Activated CD4-positive, alpha-beta T cell treated with anti-CD3 and anti-CD28 coated beads, Interleukin-2, Interleukin-6, amounts not matched to agents 100 ng/mL and 50 ng/mL, durations not matched to agents 16 hours and 8 hours (primary cell): Measurements from ENCODE around the gene EXD2.
A peak's percentile ranks its signal among the peaks of the same experiment; 100 is the strongest.
"Not testable (repeated sequence)": the region's sequence is repeated elsewhere in the genome, so short reads cannot be mapped to it uniquely, and the experiment has no call there.

ENCODE experiments used
- DNase-seq: peaks from one replicate; pipeline ENCODE4 v3.0.0-alpha.2; 2020

The EXD2 gene

DNA sequence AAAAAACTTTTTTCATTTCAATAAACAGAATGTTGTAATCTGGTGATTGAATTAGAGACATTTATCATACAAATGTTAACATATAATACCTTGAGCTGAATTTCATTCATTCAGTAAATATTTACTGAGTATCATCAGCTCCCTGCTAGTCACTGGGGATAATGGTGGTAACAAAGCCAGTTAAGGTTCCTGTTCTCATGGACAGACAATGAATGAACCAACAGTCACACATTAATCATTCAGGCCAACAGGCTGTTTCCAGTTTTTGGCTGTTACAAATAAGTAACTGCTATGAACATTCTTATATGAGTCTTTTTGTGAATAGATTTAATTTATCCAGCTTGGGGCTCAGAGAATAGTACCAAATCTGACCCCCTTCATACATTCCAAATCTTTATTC, 13.5 kb downstream of the EXD2 start:
- DNase-seq: no peak

DNA sequence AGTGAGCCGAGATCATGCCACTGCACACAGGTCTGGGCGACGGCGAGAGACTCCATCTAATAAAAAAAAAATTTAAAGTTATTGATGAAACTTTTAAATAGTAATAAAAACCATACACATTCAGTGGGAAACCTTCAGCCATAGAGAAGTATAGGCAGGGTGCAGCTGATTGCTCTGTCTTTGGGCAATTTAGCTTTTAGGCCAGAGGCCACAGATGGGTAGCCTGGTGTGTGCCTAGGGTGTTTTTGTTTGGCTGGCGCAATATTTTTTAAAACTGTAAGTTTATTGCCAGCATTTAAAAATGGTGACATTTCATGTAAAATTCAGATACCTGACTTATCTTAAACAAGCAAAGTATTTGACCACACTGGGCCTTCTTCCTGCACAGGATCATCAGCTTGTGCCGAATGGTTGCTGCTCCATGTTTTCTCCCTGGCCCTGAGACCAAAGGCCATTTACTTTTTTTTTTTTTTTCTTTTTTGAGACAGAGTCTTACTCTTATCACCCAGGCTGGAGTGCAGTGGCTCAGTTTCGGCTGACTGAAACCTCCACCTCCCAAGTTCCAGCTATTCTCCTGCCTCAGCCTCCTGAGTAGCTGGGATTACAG, 16.2 kb downstream of the EXD2 start:
- DNase-seq: no peak

DNA sequence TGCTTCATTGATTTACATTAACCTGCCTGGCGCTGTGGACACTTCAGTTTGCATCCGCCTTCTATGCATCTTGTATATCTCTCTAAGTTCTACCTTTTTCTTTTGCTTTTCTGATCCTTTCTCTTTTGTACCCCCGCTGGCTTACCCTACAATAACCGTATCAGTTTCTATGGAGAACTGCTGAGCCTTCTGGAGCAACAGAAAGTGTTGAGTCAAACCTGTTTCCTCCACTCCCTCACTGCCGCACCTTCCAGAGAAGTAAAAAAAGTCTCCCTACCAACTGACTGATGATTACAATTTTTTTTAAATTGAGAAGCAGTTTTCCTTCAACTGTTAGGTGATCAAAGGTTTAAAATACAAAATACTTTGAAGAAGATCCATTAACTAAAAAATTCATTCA, 17.4 kb downstream of the EXD2 start:
- peak; percentile 19 for DNase-seq

DNA sequence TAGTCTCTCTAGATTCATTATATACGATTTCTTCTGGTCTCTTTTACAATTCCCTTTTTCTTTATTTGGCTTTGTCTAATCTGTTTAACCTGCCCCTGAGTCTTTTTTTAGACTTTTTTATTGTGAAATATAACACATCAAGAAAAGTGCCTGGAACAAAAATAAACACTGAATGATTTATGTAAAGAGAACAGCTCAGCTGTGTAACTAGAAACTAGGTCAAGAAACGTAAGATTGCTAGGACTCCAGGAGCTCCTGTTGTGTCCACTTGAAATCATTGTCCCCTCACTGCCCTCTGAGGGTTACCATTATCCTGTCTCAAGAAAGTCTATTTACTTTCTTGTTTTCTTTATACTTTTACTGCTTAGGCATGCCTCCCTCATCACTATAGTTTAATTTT, 23.1 kb downstream of the EXD2 start:
- no peak for DNase-seq

- DNase-seq: not testable (repeated sequence)
Observed at GRCh38 chr14:69217663-69218062, 26.4 kb downstream of the EXD2 start.

- no peak for DNase-seq
Observed at GRCh38 chr14:69224946-69225345, 33.6 kb downstream of the EXD2 start.

DNA sequence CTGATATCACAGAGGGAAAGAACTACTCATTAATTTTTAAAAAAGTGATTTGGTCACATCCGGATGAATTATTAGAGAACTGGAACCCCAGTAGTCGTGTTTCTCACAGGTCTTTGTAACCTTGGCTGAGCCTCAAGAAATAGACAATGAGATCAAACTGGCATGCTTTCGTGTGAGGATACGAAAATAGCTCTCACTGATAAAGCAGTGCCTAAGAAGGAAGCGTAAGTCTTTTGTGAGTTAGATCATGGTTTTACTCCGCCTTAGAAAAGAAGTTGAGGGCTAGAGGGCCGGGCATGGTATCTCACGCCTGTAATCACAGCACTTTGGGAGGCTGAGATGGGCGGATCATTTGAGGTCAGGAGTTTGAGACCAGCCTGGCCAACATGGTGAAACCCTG, 34.9 kb downstream of the EXD2 start:
- DNase-seq: no peak

DNA sequence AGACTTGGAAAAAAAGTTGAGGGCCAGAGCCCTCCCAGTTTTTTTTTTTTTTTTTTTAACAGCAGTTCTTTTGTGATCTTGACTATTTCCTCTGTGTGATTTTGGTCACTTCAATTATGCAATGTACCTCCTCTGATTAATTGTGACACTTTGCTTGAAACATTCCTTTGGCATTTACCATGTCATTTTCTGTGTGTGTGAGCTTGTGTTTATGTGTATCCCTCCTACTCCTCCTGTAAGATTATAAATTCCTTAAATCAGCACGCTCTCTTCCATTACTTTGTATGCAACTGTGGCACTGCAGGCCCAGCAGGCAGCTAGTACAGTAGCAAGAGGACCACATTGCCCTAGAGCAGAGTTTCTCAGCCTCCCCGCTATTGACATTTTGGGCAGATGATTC, 35.4 kb downstream of the EXD2 start:
- DNase-seq: no peak

GRCh38 chr14:69231486-69231885, 40.2 kb downstream of the EXD2 start:
- no peak for DNase-seq

- DNase-seq: no peak
Observed at GRCh38 chr14:69232388-69232787, 41.1 kb downstream of the EXD2 start.

- no peak for DNase-seq
Observed at GRCh38 chr14:69234106-69234505, 42.8 kb downstream of the EXD2 start.

GRCh38 chr14:69235708-69236107, 44.4 kb downstream of the EXD2 start:
- peak; percentile 33 for DNase-seq

DNA sequence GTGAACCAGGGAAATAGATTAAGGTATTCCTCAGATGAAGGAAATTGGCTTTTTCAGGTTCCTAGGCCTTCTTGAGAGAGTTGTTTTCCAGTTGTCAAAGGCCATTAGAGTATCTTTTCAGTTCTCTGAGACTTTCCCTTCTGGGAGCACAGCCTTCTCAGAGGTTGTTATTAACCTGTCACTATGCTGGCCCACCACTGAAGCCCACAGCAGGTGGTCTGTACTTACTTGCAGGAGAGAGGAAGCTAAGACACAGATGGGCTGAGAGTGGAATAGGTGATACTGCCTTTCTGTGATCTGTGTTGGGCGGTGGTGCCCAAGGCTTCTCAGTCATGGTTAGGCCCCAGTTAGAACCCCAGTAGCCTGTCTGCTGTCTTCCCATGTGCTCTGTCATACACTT, 45.8 kb downstream of the EXD2 start:
- DNase-seq: no peak

DNA sequence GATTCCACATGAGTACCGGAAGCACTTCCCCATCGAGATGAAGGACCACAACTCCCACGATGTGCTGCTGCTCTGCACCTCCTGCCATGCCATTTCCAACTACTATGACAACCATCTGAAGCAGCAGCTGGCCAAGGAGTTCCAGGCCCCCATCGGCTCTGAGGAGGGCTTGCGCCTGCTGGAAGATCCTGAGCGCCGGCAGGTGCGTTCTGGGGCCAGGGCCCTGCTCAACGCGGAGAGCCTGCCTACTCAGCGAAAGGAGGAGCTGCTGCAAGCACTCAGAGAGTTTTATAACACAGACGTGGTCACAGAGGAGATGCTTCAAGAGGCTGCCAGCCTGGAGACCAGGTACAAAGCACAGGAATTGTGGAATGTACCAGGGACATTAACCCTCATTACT, 46.3 kb downstream of the EXD2 start:
- DNase-seq: no peak

GRCh38 chr14:69238883-69239282, 47.6 kb downstream of the EXD2 start:
- DNase-seq: no peak

- no peak for DNase-seq
Observed at GRCh38 chr14:69240527-69241173, 49.4 kb downstream of the EXD2 start.

DNA sequence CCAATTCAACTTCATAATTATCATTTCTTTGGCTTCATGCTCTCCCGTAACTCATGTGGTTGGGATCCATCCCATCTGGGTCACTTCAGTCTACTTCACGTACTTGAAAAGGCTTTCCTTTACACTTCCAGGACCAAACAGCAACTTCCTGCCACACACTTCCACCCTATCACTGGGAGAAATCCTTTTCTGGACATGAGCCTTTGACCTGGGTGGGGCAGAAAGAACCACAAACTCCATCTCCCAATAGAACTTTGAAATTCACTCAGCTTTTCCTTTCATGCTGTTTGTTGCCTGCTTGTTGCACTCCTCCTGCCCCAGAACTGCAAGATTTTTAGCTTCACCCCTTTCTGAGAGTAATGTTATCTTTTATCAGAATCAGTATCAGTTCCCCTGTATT, 50.3 kb downstream of the EXD2 start:
- no peak for DNase-seq

DNA sequence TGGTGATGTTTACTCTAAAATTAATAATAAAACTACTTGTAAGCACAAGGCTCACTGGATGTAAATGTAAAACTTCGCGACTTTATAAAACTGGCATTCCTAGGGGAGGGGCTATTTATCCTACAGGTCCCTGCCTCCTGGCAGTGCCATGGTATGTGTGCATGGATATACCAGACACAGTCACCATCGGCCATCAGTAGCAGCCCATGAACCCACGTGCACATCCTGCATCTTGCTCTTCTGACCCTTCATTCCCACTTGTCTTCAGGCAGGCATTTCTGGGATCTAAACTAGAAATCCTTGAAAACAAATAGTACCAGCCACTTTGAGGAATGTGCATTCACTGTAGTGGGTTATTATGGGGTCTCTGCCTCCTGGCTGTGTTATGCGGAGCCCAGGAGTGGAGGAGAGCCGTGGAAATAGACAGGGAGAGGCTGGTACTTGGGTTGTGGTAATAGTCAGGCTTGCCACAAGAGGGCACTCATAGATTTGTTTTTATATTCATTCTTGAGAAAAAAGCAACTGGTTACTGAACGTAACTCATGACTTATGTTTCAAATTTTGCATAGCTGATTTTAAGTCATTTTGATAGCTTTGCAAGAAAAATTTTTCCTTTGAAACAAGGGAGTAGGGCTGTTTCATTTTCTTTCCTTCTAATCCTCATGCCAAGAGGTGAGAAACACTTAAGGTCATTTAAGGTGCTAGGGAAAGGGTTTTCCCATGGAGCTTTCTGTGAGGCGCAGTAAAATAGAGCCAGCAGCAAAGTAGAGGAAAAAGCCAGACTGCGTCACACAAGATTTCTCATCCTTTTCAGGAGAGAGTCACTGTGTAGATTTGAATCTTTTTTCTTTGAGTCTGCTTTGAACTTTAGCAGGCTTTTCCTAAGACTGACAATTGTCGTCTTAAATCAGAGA, 51.3 kb downstream of the EXD2 start:
- DNase-seq: peak; percentile 66

DNA sequence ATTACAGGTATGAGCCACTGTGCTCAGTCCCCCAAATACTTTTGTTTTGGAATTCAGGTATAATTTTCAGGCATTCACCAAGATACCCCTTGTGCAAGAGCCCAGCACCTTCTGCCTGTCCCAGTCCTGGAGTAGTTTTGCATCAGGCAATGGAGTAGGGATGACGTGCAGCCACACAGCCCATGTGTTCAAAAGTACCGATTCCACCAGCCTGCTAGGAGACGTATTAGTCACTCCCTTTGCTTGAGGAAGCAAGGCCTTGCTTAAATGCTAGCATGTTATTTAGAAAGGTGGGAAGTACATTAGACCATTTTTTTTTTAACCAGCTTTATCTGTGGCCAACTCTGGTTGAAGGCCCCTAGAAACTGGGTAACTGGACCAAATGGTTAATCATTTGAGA, 53.6 kb downstream of the EXD2 start:
- DNase-seq: no peak

DNA sequence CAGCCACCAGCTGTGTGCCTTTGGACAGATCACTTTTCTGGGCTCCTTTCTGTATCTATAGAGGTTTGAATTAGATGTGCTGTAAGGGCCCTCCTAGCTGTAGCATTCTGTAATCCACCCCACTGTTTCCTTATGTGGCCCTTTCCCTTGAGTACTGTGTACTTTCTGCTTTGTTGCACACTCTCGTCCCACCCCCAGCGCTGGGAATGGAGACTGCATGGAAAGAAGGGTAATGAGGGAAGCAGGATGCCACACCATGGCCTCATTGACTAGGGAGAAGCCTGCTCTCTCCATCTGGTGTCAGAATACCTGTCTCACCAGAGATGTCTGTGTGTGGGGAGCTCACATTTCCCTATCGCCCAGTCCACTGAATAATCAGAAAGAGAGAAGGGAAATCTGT, 55.0 kb downstream of the EXD2 start:
- DNase-seq: no peak

- no peak for DNase-seq
Observed at GRCh38 chr14:69247676-69248440, 56.6 kb downstream of the EXD2 start.

- DNase-seq: no peak
Observed at GRCh38 chr14:69249603-69250002, 58.3 kb downstream of the EXD2 start.

GRCh38 chr14:69252851-69253250, 61.6 kb downstream of the EXD2 start:
- no peak for DNase-seq
